Activated CD4-positive, CD25-positive, alpha-beta regulatory T cell treated with anti-CD3 and anti-CD28 coated beads, Interleukin-2, amount 50 U/mL, for 16 hours (primary cell): ENCODE results near the gene PTP4A2.
A peak's percentile ranks its signal among the peaks of the same experiment; 100 is the strongest.
"Not testable (repeated sequence)": the region's sequence is repeated elsewhere in the genome, so short reads cannot be mapped to it uniquely, and the experiment has no call there.

ENCODE experiments used
- DNase-seq: peaks from one replicate; pipeline ENCODE4 v3.0.0-alpha.2; 2020; ENCODE audit warnings: low read depth, low spot score

The PTP4A2 gene

GRCh38 chr1:31949862-31950261 lies 11.7 kb upstream of the PTP4A2 start:
- no peak for DNase-seq

- DNase-seq: not testable (repeated sequence)
Observed at GRCh38 chr1:31945677-31946076, 7.5 kb upstream of the PTP4A2 start.

GRCh38 chr1:31944205-31945089 lies 6.3 kb upstream of the PTP4A2 start:
- DNase-seq: no peak

GRCh38 chr1:31943546-31944184 lies 5.5 kb upstream of the PTP4A2 start:
- DNase-seq: no peak

- not testable (repeated sequence) for DNase-seq
Observed at GRCh38 chr1:31942061-31942460, 3.9 kb upstream of the PTP4A2 start.

GRCh38 chr1:31939484-31940329 lies 1.5 kb upstream of the PTP4A2 start:
- peak; percentile 63 for DNase-seq

- DNase-seq: peak; percentile 60
Observed at GRCh38 chr1:31937300-31938183, 626 bp downstream of the PTP4A2 start.

GRCh38 chr1:31936981-31937299 lies 1.2 kb downstream of the PTP4A2 start:
- no peak for DNase-seq

GRCh38 chr1:31936278-31936980 lies 1.7 kb downstream of the PTP4A2 start:
- DNase-seq: no peak

- DNase-seq: no peak
Observed at GRCh38 chr1:31934706-31935629, 3.2 kb downstream of the PTP4A2 start.

- DNase-seq: no peak
Observed at GRCh38 chr1:31932491-31933316, 5.5 kb downstream of the PTP4A2 start.

GRCh38 chr1:31931593-31932225 lies 6.5 kb downstream of the PTP4A2 start:
- DNase-seq: no peak

GRCh38 chr1:31930836-31931592 lies 7.2 kb downstream of the PTP4A2 start:
- DNase-seq: no peak

- DNase-seq: no peak
Observed at GRCh38 chr1:31927661-31927980, 10.5 kb downstream of the PTP4A2 start.

GRCh38 chr1:31926853-31927660 lies 11.1 kb downstream of the PTP4A2 start:
- DNase-seq: no peak

- no peak for DNase-seq
Observed at GRCh38 chr1:31926252-31926651, 11.9 kb downstream of the PTP4A2 start.

GRCh38 chr1:31925824-31926223 lies 12.3 kb downstream of the PTP4A2 start:
- not testable (repeated sequence) for DNase-seq
